HEK293 (cell line): ENCODE data around the gene PSRC1.

Experiments
- ATF2 ChIP-seq: fragments of 450-650 bp; formaldehyde crosslinking; IDR thresholded peaks from 2 replicates; pipeline ENCODE4 v1.5.1; 2016; ENCODE audit warnings: missing biosample characterization, missing genetic modification characterization, low read depth
- KLF16 ChIP-seq: fragments of 450-650 bp; formaldehyde crosslinking; IDR thresholded peaks from 2 replicates; pipeline ENCODE4 v1.5.1; 2017; ENCODE audit warnings: missing biosample characterization, missing genetic modification characterization
- ZBTB21 ChIP-seq: fragments of 450-650 bp; formaldehyde crosslinking; IDR thresholded peaks from 2 replicates; pipeline ENCODE4 v1.5.1; 2017; ENCODE audit warnings: missing biosample characterization, missing genetic modification characterization
- ZNF24 ChIP-seq: fragments of 450-650 bp; formaldehyde crosslinking; IDR thresholded peaks from 2 replicates; pipeline ENCODE4 v1.5.1; 2016; ENCODE audit warnings: missing biosample characterization, missing genetic modification characterization
- ZNF274 ChIP-seq, 2 experiments: fragments of 200-500 bp in 1 of 2; fragments of 450-650 bp in 1 of 2; sonication (Bioruptor generic) in 1 of 2; formaldehyde crosslinking in 1 of 2; IDR thresholded peaks; 2 replicates each; pipeline versions ENCODE4 v1.5.1 to v1.6.1; 2014 to 2016; ENCODE audit warnings: borderline replicate concordance in 1 of 2, inconsistent platforms in 1 of 2, low read length in 1 of 2, missing biosample characterization in 1 of 2, missing genetic modification characterization in 1 of 2
- ZNF37A ChIP-seq: fragments of 450-650 bp; IDR thresholded peaks from 2 replicates; pipeline ENCODE4 v1.5.1; 2018; ENCODE audit warnings: missing biosample characterization, missing genetic modification characterization
- TF ChIP-seq, protein P1 (sequence below): fragments of 450-650 bp; formaldehyde crosslinking; IDR thresholded peaks from 2 replicates; pipeline ENCODE4 v1.5.1; 2016; ENCODE audit warnings: missing biosample characterization, missing genetic modification characterization

GRCh38 chr1:109312978-109313775 lies 30.2 kb upstream of the PSRC1 start:
- TF ChIP-seq ZNF274 (IDR thresholded peaks at IDR 0.05; ENCODE audit: low read length), result no peak
- TF ChIP-seq ZNF274 (tag by site-specific recombination; IDR thresholded peaks at IDR 0.05; ENCODE audit: borderline replicate concordance), result no peak
- no peak for TF ChIP-seq ZNF24 (tag by site-specific recombination)
- TF ChIP-seq, protein P1, sequence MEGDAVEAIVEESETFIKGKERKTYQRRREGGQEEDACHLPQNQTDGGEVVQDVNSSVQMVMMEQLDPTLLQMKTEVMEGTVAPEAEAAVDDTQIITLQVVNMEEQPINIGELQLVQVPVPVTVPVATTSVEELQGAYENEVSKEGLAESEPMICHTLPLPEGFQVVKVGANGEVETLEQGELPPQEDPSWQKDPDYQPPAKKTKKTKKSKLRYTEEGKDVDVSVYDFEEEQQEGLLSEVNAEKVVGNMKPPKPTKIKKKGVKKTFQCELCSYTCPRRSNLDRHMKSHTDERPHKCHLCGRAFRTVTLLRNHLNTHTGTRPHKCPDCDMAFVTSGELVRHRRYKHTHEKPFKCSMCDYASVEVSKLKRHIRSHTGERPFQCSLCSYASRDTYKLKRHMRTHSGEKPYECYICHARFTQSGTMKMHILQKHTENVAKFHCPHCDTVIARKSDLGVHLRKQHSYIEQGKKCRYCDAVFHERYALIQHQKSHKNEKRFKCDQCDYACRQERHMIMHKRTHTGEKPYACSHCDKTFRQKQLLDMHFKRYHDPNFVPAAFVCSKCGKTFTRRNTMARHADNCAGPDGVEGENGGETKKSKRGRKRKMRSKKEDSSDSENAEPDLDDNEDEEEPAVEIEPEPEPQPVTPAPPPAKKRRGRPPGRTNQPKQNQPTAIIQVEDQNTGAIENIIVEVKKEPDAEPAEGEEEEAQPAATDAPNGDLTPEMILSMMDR, result no peak
- TF ChIP-seq ATF2 (tag by site-specific recombination), result no peak
- TF ChIP-seq ZBTB21 (tag by site-specific recombination), result no peak
- no peak for TF ChIP-seq KLF16
- TF ChIP-seq ZNF37A, result no peak
